Anterior cingulate cortex (tissue), 58 donors: ENCODE measurements around the gene ABHD1.
"Not testable (repeated sequence)": the region's sequence is repeated elsewhere in the genome, so short reads cannot be mapped to it uniquely, and the experiment has no call there.

Experiments used
- DNase-seq, 58 donors: peaks; one replicate each; lab custom pipeline; 2025; lab: John Stamatoyannopoulos, UW

The ABHD1 gene

GRCh38 chr2:27155069-27155520, 31.5 kb downstream of the ABHD1 start:
- DNase-seq = no peak

GRCh38 chr2:27158468-27158867, 34.9 kb downstream of the ABHD1 start:
- no peak for DNase-seq

- no peak for DNase-seq
Observed at GRCh38 chr2:27159271-27159670, 35.7 kb downstream of the ABHD1 start.

- DNase-seq = no peak
Observed at GRCh38 chr2:27160191-27160590, 36.6 kb downstream of the ABHD1 start.

- DNase-seq = no peak
Observed at GRCh38 chr2:27162151-27163121, 38.8 kb downstream of the ABHD1 start.

- no peak for DNase-seq
Observed at GRCh38 chr2:27164960-27165763, 41.5 kb downstream of the ABHD1 start.

GRCh38 chr2:27170581-27171337, 47.1 kb downstream of the ABHD1 start:
- DNase-seq = no peak

- no peak for DNase-seq
Observed at GRCh38 chr2:27171351-27171848, 47.8 kb downstream of the ABHD1 start.

GRCh38 chr2:27174638-27175037, 51.0 kb downstream of the ABHD1 start:
- peak in 1 of 58 donors; percentile 14 for DNase-seq

- peak in 1 of 58 donors; percentile 1 for DNase-seq
Observed at GRCh38 chr2:27175330-27175729, 51.7 kb downstream of the ABHD1 start.

GRCh38 chr2:27175781-27176180, 52.2 kb downstream of the ABHD1 start:
- DNase-seq = not testable (repeated sequence)

- no peak for DNase-seq
Observed at GRCh38 chr2:27177441-27178351, 54.1 kb downstream of the ABHD1 start.

GRCh38 chr2:27178469-27178868, 54.9 kb downstream of the ABHD1 start:
- DNase-seq = no peak

- no peak for DNase-seq
Observed at GRCh38 chr2:27179344-27180000, 55.9 kb downstream of the ABHD1 start.
